HG03066 (cell line): ENCODE measurements around the gene PEX14.

Experiments used
- ATAC-seq: cut with Tn5 transposase; IDR thresholded peaks from one replicate; pipeline ENCODE4 v1.9.1; 2021; ENCODE audit warnings: low read depth; ENCODE audit not compliant: unreplicated experiment

The PEX14 gene

DNA sequence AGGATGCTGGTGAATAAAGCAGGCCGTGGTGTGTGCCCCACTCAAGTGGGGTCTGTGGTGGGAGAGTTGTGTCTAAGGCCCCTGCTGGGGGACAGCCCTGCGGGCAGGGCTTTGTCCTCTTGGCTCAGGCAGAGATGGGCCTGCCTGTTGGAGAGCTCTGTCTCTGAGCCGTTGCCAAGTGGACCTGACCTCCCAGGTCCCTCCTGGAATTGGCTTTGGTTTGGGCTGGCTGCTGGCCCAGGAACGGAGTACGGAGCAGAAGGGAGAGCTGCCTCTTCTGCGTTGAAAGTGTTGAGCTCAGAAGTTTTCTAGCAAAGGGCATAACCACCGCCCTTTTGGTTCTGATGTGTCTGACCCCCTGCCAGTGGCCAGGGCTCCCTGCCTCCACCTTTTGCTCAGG is 153.9 kb downstream of the PEX14 start:
- no peak for ATAC-seq

DNA sequence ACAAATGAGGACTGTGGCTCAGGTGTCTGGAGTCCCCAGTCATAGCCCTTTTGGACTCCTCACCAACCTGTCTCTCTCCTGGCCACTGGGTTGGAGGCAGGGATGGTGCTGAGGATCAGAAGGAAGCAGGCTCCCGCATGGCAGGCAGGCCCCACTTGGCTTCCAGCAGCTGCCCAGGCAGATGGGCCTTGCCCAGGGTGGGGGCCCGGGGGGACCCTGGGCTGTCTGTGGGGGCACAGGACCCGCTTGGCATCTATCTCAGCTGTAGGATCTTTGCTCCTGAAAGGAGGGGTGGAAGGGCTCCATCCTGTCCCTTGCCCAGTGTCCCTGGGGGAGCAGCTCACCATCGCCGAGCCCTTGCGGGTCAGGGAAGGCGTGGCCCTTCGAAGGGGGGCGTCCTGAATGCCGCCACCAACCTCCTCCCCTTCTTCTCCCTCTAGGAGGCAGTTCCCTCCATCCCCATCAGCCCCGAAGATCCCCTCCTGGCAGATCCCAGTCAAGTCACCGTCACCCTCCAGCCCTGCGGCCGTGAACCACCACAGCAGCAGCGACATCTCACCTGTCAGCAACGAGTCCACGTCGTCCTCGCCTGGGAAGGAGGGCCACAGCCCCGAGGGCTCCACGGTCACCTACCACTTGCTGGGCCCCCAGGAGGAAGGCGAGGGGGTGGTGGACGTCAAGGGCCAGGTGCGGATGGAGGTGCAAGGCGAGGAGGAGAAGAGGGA is 154.5 kb downstream of the PEX14 start:
- no peak for ATAC-seq

DNA sequence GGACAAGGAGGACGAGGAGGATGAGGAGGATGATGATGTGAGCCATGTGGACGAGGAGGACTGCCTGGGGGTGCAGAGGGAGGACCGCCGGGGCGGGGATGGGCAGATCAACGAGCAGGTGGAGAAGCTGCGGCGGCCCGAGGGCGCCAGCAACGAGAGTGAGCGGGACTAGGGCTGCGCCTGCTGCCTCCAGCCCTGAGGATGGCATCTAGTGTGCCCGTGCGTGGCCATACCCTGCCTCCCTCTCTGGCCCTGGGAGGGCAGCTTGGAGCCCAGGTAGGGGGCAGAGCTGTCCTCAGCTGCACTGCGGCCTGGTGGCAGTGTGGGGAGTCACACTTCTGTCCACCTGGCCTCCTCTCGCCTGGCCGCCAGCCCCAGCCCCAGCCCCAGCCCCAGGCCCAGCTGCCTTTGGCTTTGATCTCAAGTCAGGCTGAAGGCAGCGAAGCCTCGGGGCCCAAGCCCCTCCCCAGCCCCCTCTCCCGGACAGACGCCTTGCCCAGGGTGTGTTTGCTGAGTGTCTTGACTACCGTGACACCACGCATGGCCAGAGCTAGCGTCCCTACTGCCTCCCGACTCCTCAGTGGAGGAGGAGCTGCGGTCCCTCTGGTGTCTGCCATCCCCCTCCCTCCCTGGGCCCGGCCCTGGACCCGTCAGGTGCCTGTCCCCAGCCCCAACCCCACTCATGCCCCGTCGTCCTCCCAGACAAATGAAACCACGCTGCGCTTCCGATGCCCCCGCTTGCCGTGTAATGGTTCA is 155.2 kb downstream of the PEX14 start:
- ATAC-seq: no peak

DNA sequence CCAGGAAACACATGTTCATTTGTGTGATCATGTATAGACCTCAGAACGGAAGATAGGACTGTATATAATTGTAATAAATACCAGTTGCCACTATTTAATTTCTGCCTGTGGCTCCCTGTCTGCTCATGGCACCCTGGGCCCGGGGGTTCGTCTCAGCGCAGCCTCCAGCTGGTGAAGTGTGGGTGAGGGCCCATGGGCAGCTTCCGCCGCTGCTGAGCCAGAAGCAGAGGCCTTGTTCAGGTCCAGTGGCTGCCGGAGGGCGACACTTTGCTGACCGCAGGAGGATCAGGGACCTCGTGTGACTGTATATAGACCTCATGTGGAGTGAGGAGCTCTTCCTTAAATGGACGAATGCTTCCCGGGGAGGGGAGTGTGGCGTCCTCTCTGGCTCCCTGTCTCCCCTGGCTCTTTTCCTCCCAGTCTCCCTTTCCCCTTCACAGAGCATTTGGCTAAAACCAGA is 155.9 kb downstream of the PEX14 start:
- no peak for ATAC-seq

DNA sequence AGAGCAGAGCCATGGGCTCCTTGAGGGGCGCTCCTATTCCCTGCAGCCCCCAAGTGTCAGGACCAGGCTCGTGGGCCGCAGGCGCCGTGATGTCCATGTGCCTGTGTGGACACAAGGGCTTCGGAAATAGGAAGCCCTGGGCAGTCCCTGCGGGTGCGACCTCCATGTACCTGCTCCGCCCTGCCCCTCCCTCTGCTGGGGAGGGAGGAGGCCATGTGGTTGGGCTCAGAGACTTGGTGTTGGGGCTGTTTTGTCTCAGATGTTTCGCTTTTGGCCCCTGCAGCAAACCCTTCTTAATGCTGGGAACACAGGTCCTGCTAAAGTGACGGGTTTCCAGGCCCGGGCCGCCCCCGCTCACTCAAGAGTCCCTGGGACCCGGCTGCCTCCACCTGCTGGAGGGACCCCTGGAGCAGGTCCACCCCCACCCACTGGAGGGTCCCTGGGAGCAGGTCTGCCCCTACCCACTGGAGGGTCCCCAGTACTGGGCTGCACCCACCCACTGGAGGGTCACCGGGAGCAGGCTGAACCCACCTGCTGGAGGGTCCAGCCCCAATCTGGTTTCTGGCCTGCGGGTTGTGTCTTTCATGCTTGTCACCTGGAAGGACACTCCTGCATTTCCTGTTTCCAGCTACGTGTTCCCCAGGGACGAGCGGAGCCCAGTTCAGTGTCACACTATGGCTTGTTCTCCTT is 156.5 kb downstream of the PEX14 start:
- ATAC-seq: no peak

DNA sequence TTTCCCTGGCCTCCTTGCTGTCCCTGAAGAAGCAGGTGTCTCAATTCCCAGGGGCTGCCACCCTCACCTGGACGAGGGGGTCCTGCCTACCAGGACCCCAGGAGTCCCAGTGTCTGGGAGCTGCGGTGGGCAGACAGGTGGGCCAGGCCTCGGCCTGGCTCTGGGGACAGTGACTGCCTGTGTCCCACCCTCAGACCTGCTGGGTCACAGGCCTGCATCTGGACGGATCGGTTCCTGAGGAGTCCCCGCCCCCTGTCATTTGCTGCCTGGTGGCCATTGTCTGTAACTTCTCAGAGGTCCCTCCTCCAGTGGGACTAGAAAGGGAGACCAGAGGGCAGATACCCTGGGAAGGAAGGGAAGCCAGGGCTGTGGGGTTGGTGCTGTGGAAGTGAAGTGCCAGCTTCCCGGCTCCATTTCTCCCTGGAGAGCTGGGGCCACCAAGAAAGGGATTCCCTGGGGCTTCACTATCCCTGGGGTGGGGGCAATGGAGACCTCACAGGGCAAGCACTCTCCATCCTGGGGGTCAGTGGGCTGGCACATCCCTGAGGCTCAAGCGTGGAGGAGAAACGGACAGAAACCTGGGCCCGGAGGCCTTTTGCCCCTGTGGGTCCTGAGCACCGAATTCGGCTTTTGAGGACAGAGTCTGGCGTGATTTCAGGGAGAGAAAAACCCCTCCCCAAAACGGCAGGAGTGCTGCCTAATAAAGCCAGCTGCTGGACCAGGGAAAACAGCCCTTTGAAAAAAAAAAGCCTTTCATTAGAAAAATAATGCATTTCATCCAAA is 157.3 kb downstream of the PEX14 start:
- no peak for ATAC-seq

DNA sequence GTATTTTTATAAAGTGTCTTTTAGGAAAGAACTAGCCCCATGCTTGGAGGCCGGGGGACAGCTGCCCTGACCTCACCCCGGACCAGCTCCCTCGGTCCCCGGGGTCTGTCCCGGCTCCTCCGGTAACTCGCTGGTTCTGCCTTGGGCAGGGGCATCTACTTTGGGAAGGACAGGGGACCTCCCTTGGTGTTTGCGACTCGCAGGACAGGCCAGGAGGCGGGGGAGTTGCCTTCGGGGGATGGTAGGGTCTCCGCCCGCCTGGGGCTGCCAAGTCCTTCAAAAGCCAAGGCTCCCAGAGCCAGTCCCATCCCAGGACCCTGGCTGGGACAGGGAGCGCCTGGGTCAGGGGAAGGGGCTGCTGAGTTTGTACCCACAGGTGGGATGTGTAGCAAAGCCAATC is 157.9 kb downstream of the PEX14 start:
- ATAC-seq: no peak

DNA sequence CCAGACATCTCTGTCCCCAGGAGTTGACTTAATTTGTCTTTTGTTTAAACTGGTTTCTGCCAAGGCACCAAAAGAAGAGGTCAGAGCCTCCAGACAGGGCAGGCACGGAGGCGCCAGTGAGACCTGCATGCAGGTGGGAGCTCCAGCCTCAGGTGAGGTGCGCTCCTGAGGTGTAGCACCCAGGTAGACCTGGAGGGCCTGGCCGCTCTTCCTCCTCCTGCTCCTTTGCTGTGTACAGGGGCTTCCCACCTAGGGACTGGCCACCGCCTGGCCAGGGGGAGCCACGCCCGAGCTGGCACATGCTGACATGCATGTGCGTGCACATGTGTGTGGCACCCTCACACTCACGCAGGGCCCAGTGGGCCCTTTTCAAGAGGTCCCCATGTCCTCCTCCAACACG is 158.7 kb downstream of the PEX14 start:
- ATAC-seq: no peak

DNA sequence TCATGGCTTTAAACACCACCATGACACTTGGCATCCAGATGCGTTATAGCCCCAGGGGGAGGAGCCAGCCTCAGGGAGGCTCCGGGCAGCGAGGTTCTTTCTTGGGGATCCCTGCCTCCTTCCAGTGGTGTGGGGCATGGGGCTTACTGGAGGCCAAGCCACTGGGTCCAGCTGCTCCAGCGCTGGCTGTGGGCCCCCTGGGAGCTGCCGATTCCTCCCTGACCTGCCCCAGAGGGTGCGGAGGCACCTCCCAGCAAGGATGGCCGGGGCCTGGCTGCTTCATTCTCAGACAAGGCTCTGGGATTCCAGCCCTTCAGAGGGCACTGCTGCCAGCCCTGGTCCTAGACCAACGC is 159.3 kb downstream of the PEX14 start:
- ATAC-seq: no peak

DNA sequence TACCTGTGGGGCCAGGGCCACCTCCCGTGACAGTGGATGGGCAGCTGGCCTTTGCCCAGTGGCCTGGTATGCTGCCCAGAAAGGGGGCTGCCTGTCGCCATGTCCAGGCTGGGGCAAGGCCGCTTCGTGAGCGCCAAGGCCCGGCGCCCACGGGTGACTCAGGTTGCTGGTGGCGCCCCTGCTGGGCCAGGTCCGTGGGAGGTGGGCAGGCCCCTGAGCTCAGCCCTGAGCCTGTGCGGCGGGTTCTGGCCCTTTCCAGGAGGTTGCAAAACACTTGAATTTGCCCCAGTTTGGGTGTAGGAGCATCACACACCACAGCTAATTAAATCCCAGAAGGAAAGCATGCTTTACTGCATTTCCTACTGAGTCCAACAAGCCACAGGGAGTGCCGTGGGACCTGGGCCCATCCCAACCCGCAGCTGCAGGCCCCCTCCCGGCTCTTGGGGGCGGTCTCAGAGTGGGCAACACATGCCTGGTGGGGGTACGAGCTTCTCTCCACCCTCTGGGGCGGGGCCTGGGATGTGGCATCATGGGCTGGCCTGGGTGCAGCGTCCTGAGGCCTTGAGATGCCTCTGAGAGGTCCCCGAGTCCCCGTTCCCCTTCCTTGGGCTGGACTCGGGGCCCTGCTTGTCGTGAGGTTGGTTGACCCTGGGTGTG is 159.8 kb downstream of the PEX14 start:
- no peak for ATAC-seq

DNA sequence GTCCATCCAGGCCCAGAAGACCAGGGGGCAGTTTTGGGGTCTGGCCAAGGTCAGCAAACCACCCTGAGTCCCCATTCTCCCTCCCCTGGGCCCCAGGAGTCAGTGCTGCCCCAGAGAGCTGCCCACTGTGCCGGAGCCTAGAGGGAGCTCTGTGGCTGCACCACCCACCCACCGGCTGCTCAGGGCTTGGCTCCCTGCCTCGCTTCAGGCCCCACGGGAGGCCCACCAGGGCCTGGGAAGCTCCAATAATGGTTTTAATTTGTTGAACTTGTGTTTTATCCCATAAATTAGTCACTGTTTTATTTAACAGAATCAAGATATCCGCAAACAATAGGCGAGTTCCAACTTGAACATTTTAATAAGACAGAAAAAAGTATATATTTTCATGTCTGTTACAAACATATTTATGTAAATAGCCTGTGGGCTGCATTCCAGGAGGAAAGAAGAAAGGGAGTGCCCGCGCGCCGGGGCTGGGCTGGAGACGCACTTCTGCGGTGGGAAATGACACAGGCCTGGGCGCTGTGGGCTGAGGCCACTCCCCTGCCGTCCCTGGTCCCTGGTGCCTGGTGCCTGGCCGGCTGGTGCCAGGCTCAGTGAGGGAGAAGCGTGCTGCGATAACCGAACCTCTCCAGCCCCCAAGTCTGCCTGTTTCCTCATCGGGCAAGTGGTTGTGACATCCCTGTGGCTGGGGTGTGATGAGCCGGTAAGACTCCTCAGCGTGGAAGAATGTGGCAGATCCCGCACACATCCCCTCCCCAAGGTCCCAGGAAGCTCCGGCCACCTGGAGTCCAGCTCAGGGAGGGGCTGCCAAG is 160.5 kb downstream of the PEX14 start:
- ATAC-seq: no peak

DNA sequence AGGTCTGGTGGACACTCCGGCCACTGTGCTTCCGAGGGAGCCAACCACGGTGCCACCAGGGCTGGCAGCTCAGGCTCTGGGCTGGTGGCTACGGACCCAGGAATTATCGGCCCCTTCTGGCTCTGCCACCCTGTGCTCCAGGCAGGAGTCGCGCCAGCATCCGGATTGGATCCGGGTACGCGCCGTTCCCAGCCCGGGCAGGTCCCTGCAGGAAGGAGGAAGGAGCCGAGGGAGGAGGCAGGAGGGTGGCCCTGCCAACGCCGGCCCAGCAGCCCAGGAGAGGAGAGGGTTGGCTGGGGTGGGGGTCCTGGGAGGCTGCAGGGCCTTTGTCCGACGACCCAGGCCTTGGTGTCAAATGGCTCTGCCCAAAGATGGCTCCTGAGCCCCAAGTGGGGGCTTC is 161.2 kb downstream of the PEX14 start:
- ATAC-seq: no peak

DNA sequence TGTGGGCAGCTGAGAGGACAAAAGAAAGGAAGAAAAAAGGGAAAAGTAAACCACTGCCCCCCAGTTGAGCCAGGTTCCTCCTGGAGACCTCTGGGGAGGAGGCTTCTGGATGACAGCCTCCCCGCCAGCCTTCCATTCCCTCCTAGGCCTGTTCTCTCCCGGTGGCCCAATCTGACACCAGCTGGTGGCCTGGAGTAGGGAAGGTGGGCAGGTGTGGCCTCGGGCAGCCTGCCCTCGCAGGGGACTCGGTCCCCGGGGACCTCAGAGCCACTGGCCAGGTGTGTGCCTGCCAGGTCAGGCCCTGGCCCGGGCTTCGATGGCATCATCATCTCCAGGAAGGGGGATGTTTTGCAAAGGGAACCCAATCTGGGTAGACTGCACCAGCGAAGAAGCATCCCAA is 162.7 kb downstream of the PEX14 start:
- ATAC-seq: no peak

DNA sequence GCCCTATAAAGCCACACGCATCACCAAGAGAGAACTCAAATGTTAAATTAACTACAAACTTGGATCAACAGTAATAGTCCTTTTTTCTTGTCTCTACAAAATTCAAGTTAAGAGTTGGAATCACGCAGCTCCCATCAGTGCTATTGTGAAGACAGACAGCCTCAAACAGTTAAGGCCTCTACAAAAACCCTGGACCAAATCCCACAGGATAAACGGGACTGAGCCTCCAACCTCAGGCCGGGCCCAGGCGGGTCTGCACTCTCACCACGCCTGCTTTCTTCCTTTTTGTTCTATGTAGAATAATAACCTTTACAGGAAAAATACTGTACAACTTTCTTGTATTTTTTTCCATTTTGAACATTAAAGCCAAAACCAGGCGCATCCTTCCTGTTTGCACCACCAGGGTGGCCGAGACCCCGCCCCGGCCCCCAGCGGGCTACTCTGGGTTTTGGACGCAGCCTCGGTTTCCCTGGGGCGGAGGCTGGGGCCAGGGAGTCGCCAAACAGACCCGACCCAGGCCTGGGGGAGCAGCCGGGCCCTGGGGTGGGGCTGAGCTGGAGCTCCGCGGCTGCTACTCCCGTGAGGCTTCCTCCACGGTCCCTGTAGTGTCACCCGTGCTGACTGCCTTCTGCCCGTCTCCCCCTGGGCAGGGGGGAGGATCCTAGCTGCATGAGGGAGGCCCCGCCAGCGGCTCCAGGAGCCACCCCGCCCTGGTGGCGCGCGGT is 163.2 kb downstream of the PEX14 start:
- no peak for ATAC-seq

DNA sequence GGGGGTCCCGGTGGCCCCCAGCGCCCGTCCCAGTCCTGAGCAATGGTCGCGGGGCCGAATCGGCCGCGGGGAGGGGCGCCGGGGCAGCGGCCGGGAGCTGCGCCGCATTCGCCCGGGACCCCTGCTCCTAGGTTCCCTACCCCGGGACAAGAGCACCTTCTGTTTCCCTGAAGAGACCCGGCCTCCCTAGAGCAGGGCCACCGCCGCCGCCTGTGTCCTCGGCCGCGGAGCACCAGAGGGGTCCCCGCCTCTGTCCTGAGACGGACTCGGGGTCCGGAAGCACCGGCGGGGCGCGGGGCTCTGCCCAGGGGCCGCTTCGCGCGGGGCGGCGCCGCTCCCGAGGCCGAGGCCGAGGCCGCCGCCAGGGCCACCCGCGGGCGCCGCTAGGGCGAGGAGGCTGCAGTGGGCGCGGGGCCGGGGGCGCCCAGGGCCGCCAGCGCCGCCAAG is 163.8 kb downstream of the PEX14 start:
- ATAC-seq: no peak

DNA sequence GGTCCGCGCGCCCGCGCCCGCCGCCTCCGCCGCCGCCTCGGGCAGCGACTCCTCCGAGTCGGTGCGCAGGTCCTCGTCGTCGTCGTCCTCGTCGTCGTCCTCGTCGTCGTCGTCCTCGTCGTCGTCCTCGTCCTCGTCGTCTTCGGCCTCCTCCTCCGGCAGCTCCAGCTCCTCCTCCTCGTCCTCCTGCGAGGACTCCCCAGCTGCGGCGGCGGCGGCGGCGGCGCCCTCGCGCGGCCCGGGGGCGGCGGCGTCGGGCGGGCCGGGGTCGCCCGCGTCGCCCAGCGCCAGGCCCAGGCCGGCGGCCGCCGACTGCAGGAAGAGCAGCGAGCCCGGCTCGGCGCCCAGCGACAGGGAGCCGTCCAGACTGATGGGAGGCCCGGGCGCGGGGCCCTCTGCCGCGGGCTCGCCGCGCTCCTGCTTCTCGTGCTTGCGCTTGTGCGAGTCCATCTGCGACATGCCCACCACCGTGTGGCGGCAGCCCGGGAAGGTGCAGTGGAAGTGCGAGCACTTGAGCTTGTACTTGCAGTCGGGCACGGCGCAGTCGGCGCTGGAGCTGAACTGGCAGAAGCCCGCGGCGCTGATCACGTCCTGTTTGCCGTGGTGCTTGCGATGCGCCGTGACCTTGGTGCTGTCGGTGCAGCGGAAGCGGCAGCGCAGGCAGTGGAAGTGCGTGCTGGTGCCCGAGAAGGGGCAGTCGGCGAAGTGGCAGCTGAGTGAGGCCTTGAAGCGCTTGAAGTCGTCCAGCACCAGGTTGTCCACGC is 164.4 kb downstream of the PEX14 start:
- ATAC-seq: no peak

DNA sequence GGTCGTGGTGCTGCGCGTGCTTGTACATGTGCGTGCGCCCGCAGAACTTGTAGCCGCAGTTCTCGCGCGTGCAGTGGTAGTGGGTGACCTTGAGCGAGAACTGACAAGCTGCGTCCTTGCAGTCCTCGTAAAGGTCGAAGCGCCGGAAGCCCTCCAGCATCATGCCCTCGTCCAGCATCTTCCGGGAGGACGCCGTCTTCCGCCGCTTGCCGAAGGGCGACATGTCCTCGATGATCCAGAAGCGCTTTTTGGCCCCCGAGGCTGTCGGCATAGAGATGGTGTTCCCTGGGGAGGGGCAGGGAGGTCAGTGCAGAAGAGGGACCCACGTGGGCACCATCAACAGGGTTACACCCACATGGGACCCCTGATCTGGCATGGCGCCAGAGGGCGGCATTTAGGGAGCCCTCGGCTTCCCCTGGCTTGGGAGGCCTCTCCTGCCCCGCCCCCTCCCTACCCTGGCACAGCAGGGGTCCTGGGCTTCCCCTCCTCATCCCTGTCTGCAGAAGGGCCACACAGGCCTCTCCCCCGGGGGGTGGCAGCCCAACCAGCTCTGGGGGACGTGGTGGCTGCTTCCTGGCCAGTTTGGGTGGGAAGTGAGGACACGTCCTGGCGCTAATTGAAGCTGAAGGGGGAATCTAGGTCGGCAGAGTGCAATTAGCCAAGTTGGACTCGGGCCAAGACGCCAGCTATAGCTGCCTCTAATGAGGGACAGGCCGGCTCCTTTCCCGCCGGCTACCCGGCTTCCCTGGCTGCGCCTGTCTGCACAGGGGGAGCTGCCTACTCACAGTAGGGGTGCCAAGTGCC is 165.2 kb downstream of the PEX14 start:
- ATAC-seq: no peak
